ENCODE measurements around the gene COPG2. TPM values are rescaled to one million over a fixed set of nuclear protein-coding genes. Genes with fewer than 3 reads are reported as not detected.

Gene COPG2
- total RNA-seq, 4 donors from 2014 or later = 11.7 to 15.6 (median 13.1) TPM

DNA sequence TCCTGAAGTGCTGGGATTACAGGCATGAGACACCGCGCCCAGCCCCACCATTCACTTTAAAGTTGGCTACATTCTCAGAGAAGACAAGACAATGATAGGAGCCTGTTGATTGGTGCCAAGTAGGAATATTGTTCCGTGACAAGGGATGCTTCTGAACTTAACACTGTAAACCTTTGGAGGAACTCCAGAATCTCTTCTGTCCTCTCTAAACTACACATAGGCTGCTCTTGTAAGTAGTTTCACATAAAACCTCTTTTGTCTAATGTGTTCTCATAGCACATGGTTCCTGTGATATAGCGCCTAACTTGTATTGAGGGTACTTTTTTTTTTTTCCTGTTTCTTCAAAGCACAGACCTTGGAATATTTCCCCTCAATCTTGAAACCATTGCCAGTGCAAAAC is 3.6 kb upstream of the COPG2 start:
- H3K4me1 ChIP-seq = peaks cover 0 to 17% (median 0%) of the 10 kb centered on the region in 3 donors
- no peak overlapping the region for H3K27ac ChIP-seq
- no peak for ATAC-seq
- 84 to 100% methylated on average over 1 to 2 of the region's 4 CpGs for WGBS, 2 donors (ENCODE audit: low coverage in 1 of 2)
- H3K9me3 ChIP-seq = no peaks in the 10 kb centered on the region
- TF ChIP-seq EP300 (IDR thresholded peaks at IDR 0.05) (no peak), POLR2A (IDR thresholded peaks at IDR 0.05) (no peak), POLR2AphosphoS5 (IDR thresholded peaks at IDR 0.05) (no peak)
- TF ChIP-seq, protein P1, sequence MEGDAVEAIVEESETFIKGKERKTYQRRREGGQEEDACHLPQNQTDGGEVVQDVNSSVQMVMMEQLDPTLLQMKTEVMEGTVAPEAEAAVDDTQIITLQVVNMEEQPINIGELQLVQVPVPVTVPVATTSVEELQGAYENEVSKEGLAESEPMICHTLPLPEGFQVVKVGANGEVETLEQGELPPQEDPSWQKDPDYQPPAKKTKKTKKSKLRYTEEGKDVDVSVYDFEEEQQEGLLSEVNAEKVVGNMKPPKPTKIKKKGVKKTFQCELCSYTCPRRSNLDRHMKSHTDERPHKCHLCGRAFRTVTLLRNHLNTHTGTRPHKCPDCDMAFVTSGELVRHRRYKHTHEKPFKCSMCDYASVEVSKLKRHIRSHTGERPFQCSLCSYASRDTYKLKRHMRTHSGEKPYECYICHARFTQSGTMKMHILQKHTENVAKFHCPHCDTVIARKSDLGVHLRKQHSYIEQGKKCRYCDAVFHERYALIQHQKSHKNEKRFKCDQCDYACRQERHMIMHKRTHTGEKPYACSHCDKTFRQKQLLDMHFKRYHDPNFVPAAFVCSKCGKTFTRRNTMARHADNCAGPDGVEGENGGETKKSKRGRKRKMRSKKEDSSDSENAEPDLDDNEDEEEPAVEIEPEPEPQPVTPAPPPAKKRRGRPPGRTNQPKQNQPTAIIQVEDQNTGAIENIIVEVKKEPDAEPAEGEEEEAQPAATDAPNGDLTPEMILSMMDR (IDR thresholded peaks at IDR 0.05) = no peak
- H3K27me3 ChIP-seq = no peaks in the 10 kb centered on the region
- H3K36me3 ChIP-seq = no peaks in the 10 kb centered on the region
- H3K4me3 ChIP-seq = no peak overlapping the region

DNA sequence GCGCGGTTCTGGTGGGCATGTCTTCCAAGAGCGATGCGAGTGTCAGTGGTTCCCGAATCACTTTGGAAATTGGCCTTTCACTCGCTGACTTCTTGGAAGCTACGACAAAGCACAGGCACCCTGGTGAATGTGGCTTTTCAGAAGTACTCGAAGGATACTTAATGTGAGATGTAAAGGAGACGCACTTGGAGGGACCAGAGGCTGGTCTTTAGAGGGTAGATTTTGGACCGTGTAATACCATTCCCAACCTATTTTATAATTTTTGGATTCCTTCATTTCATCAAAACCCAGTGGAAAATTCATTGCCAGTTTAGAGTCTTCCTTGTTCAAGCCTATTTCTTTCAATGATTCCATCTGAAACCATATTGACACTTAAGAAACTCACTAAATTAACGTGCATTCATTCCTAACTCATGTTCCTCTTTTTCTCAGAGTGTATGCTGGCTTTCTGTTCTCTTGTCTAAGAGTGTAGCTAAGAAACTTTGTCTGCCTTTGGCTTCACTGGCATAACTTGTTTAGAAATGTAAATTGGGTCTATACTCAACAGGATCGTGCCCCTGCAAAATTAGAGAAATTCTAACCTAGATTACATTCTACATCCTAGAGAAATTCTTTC is 645 bp upstream of the COPG2 start:
- H3K9me3 ChIP-seq = no peaks in the 10 kb centered on the region
- peak overlapping the region; percentile 67 to 82 for H3K4me3 ChIP-seq
- no peak for ATAC-seq
- TF ChIP-seq POLR2A (IDR thresholded peaks at IDR 0.05) (no peak), EP300 (IDR thresholded peaks at IDR 0.05) (no peak)
- TF ChIP-seq, protein P1 (IDR thresholded peaks at IDR 0.05) = no peak
- peak overlapping the region; percentile 26 to 90 (median 84) for H3K27ac ChIP-seq
- peaks cover 0 to 4% of the 10 kb centered on the region in 2 donors for H3K36me3 ChIP-seq
- WGBS, 2 donors (ENCODE audit: low coverage in 1 of 2) = 19 to 20% methylated on average over 5 to 7 of the region's 12 CpGs
- peaks cover 0 to 17% (median 0%) of the 10 kb centered on the region in 3 donors for H3K4me1 ChIP-seq
- no peaks in the 10 kb centered on the region for H3K27me3 ChIP-seq

DNA sequence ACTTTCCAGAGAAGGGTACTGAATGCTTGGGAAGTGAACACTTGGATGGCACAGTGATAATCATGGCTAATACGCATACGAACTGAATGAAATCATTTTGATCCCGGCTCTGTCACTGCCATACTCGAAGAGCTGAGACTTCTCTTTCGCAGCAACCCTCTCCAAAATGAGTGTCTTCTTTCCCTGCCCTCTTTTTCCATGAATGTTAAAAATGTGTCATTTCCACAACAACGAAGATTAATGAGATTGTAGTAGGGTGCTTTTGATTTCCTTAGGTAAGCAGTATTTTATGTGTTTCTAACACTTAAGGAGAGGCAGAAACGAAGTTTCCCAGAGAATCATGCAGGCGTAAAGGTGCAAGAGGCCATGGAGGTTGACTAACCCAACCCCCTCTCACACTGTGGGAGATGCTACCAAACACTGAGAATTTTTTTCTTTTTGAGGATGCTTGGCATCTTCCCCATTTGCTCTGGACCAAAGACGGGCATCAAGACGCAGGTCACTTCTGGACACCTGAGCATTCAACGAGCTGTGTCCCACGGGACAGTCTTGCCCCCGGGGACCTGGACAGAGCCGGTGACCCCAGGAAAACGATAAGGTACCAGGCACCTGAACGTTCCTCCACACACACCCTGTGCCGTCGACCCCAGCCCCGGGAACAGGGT is 823 bp downstream of the COPG2 start:
- H3K4me1 ChIP-seq = peaks cover 0 to 17% (median 0%) of the 10 kb centered on the region in 3 donors
- H3K9me3 ChIP-seq = no peaks in the 10 kb centered on the region
- peak overlapping the region; percentile 67 to 82 for H3K4me3 ChIP-seq
- H3K27me3 ChIP-seq = no peaks in the 10 kb centered on the region
- H3K27ac ChIP-seq = peak overlapping the region in 3 of 4 donors; percentile 83 to 90 (median 85)
- peaks cover 0 to 17% of the 10 kb centered on the region in 2 donors for H3K36me3 ChIP-seq
- ATAC-seq = no peak
- WGBS, 2 donors (ENCODE audit: low coverage in 1 of 2) = 3 to 14% methylated on average over 8 to 12 of the region's 19 CpGs
- no peak for TF ChIP-seq POLR2A (IDR thresholded peaks at IDR 0.05)
- TF ChIP-seq POLR2AphosphoS5 (IDR thresholded peaks at IDR 0.05) = no peak
- no peak for TF ChIP-seq EP300 (IDR thresholded peaks at IDR 0.05)
- TF ChIP-seq, protein P1 (IDR thresholded peaks at IDR 0.05) = no peak

DNA sequence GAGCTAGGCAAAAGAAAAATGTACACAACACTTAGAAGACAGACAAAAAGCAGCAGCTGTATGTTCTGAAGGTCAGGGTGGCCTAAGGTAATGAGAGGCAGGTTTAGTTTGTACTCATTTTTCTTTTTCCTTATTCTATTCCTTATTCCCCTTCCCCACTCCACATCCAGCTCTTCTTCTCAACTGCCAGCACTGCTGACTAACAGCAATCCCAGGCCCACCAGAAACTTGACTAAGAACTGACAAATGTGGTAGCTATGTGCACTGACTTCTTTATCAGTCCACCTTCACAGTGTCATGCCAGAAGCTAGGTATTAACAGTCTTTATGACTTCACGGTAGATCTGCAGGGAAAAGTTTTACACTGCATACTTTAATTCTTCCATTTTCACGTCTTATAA is 6.1 kb downstream of the COPG2 start:
- no peak for TF ChIP-seq EP300 (IDR thresholded peaks at IDR 0.05)
- TF ChIP-seq, protein P1 (IDR thresholded peaks at IDR 0.05) = no peak
- no peak for TF ChIP-seq POLR2A (IDR thresholded peaks at IDR 0.05)
- no peak for TF ChIP-seq POLR2AphosphoS5 (IDR thresholded peaks at IDR 0.05)
- ATAC-seq = no peak
- WGBS, 2 donors (ENCODE audit: low coverage in 1 of 2) = 81 to 92% methylated on average over 2 of the region's 2 CpGs
- H3K9me3 ChIP-seq = no peaks in the 10 kb centered on the region
- peaks cover 0 to 3% (median 0%) of the 10 kb centered on the region in 3 donors for H3K4me1 ChIP-seq
- no peak overlapping the region for H3K4me3 ChIP-seq
- peaks cover 0 to 61% of the 10 kb centered on the region in 2 donors for H3K36me3 ChIP-seq
- H3K27ac ChIP-seq = no peak overlapping the region
- no peaks in the 10 kb centered on the region for H3K27me3 ChIP-seq

DNA sequence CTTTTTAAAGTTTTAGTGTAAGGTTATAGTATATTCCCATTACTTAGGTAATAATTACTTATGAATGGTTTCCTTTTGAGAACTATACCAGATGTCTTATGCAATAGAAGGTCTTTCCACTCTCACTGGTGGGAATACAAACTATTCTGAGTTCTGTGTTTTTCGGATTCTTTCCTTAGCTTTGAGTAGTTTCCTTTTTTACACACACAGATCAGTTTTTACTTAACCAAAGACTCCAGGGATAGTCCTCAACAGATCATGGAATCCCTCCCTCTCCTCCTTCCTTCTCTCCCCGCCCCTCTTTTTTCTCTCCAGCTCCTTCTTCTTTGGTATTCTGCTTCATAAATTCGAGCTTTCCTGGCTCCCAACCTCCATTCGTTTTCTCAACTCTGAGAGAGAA is 13.3 kb downstream of the COPG2 start:
- H3K27me3 ChIP-seq = no peaks in the 10 kb centered on the region
- TF ChIP-seq POLR2AphosphoS5 (IDR thresholded peaks at IDR 0.05) (no peak), POLR2A (IDR thresholded peaks at IDR 0.05) (no peak), EP300 (IDR thresholded peaks at IDR 0.05) (no peak)
- TF ChIP-seq, protein P1 (IDR thresholded peaks at IDR 0.05) = no peak
- 64 to 76% methylated on average over 3 to 4 of the region's 4 CpGs for WGBS, 2 donors (ENCODE audit: low coverage in 1 of 2)
- H3K4me3 ChIP-seq = no peak overlapping the region
- ATAC-seq = no peak
- no peaks in the 10 kb centered on the region for H3K9me3 ChIP-seq
- H3K4me1 ChIP-seq = no peaks in the 10 kb centered on the region
- H3K36me3 ChIP-seq = peaks cover 0 to 31% of the 10 kb centered on the region in 2 donors
- no peak overlapping the region for H3K27ac ChIP-seq

All from gastroesophageal sphincter (tissue), 4 donors.